Right atrium auricular region (tissue), 2 donors: Measurements from ENCODE around the gene SASH1. TPM values are rescaled to one million over a fixed set of nuclear protein-coding genes. Genes with fewer than 3 reads are reported as not detected.

Source experiments
- DNase-seq: peaks from one replicate; pipeline ENCODE4 v3.0.0-alpha.2; 2019; ENCODE audit warnings: low spot score
- H3K27ac ChIP-seq, 2 donors: fragments of 200-600 bp; sonication (generic); 1 replicate in 1 of 2; 2 replicates in 1 of 2; pipeline ENCODE4 v1.5.1; 2016 to 2019
- H3K27me3 ChIP-seq, 2 donors: fragments of 200-600 bp; sonication (generic); one replicate each; pipeline versions ENCODE4 v1.5.1 to v1.6.0; 2017 to 2019
- H3K36me3 ChIP-seq: fragments of 200-600 bp; sonication (generic); one replicate; pipeline ENCODE4 v1.5.1; 2016
- H3K4me1 ChIP-seq, 2 donors: fragments of 200-600 bp; sonication (generic); one replicate each; pipeline versions ENCODE4 v1.5.1 to v1.6.0; 2017 to 2019
- H3K4me3 ChIP-seq, 2 donors: fragments of 200-600 bp; sonication (generic); 1 replicate in 1 of 2; 2 replicates in 1 of 2; pipeline ENCODE4 v1.5.1; 2017 to 2019; ENCODE audit warnings: mild to moderate bottlenecking in 1 of 2, moderate library complexity in 1 of 2
- H3K9me3 ChIP-seq, 2 donors: fragments of 200-600 bp; sonication (generic); one replicate each; pipeline ENCODE4 v1.5.1; 2019
- CTCF ChIP-seq, 2 donors: fragments of 200-600 bp; sonication (generic); IDR thresholded peaks; one replicate each; pipeline ENCODE4 v1.5.1; 2019; ENCODE audit warnings: antibody characterized with exemption in 2 of 2
- total RNA-seq, 2 donors: library from RNA; depleted of rRNA; stranded (reverse); fragments of >200 nt; gene quantifications; one replicate each; pipeline ENCODE4 v1.1.0, GENCODE V29; 2016

Gene SASH1
- total RNA-seq, 2 donors from 2014 or later: 39.0 to 42.3 TPM

GRCh38 chr6:148446681-148447080, 104.0 kb downstream of the SASH1 start:
- no peak for DNase-seq
- no peak for TF ChIP-seq CTCF (IDR thresholded peaks at IDR 0.05)
- Histone ChIP-seq H3K4me3 (no peak overlapping the region), H3K27me3 (no peaks in the 10 kb centered on the region), H3K9me3 (no peaks in the 10 kb centered on the region), H3K27ac (no peak overlapping the region), H3K36me3 (no peaks in the 10 kb centered on the region), H3K4me1 (peaks cover 0 to 14% of the 10 kb centered on the region in 2 donors)

- no peaks in the 10 kb centered on the region for H3K27me3 ChIP-seq
- DNase-seq: no peak
- H3K36me3 ChIP-seq: no peaks in the 10 kb centered on the region
- H3K9me3 ChIP-seq: no peaks in the 10 kb centered on the region
- H3K27ac ChIP-seq: no peak overlapping the region
- H3K4me1 ChIP-seq: peaks cover 0 to 16% of the 10 kb centered on the region in 2 donors
- no peak overlapping the region for H3K4me3 ChIP-seq
- TF ChIP-seq CTCF (IDR thresholded peaks at IDR 0.05): no peak
These were observed 105.0 kb downstream of the SASH1 start for GRCh38 chr6:148447521-148448230.

GRCh38 chr6:148448369-148449012, 105.9 kb downstream of the SASH1 start:
- Histone ChIP-seq H3K4me1 (peaks cover 0 to 21% of the 10 kb centered on the region in 2 donors), H3K27me3 (no peaks in the 10 kb centered on the region), H3K9me3 (no peaks in the 10 kb centered on the region), H3K27ac (no peak overlapping the region), H3K4me3 (no peak overlapping the region), H3K36me3 (no peaks in the 10 kb centered on the region)
- TF ChIP-seq CTCF (IDR thresholded peaks at IDR 0.05): no peak
- DNase-seq: no peak

GRCh38 chr6:148450866-148451265, 108.2 kb downstream of the SASH1 start:
- no peaks in the 10 kb centered on the region for H3K36me3 ChIP-seq
- peak overlapping the region in 1 of 2 donors; percentile 10 for H3K27ac ChIP-seq
- H3K27me3 ChIP-seq: no peaks in the 10 kb centered on the region
- no peaks in the 10 kb centered on the region for H3K9me3 ChIP-seq
- H3K4me1 ChIP-seq: peaks cover 0 to 43% of the 10 kb centered on the region in 2 donors
- no peak for DNase-seq
- TF ChIP-seq CTCF (IDR thresholded peaks at IDR 0.05): no peak
- no peak overlapping the region for H3K4me3 ChIP-seq

- TF ChIP-seq CTCF (IDR thresholded peaks at IDR 0.05): no peak
- Histone ChIP-seq H3K27ac (peak overlapping the region in 1 of 2 donors; percentile 10), H3K4me3 (no peak overlapping the region), H3K9me3 (no peaks in the 10 kb centered on the region), H3K36me3 (no peaks in the 10 kb centered on the region), H3K4me1 (peaks cover 0 to 44% of the 10 kb centered on the region in 2 donors), H3K27me3 (no peaks in the 10 kb centered on the region)
- DNase-seq: no peak
These were observed 109.1 kb downstream of the SASH1 start for GRCh38 chr6:148451690-148452089.
